ENCODE data around the gene OOSP4A.

The OOSP4A gene

DNA sequence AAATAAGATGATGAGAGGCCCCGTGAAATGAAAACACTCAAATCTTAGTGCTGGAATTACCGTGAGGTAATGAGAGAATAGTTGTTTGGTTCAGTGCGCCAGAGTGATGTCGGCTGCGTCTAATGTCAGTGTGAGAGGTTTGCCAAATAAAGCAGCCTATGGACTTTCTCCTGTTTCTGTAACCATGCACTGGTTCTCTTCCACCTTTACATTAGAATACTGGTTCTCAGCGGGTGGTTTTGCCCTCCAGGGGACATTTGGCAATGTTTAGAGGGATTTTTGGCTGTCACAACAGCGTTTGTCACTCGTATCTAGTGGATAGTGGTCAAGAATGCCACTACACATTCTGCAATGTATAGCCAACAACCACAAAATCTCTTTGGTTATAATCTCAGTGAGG is 54.2 kb downstream of the OOSP4A start:
- H3K27ac ChIP-seq (replicated peaks; ENCODE audit: low read length): no peak overlapping the region
- no peak overlapping the region for H3K18ac ChIP-seq (ENCODE audit: low read length)
- H3K23ac ChIP-seq (ENCODE audit: low read depth, low read length, poor library complexity): no peak overlapping the region
- H2BK120ac ChIP-seq (ENCODE audit: low read depth, low read length): no peak overlapping the region
- H2AK5ac ChIP-seq (ENCODE audit: low read depth, low read length): no peak overlapping the region
- H3K4me2 ChIP-seq (ENCODE audit: insufficient read depth, low read length, poor library complexity, severe bottlenecking): no peak overlapping the region
- H2BK15ac ChIP-seq (ENCODE audit: low read length): no peak overlapping the region
- H3K79me1 ChIP-seq (ENCODE audit: low read depth, low read length): no peaks in the 10 kb centered on the region
- no peak overlapping the region for H2AFZ ChIP-seq (ENCODE audit: low read length)
- WGBS, 2 donors (ENCODE audit: extremely low coverage in 2 of 2, insufficient read length in 2 of 2, insufficient replicate concordance in 1 of 2): no CpG with 5 or more reads among the region's 8 CpGs
- no peak overlapping the region for H2BK12ac ChIP-seq (ENCODE audit: low read length)
- H3K36me3 ChIP-seq (replicated peaks in 1 of 2; ENCODE audit: control insufficient read depth in 2 of 2, insufficient read depth in 2 of 2, low read length in 2 of 2): no peaks in the 10 kb centered on the region
- no peaks in the 10 kb centered on the region for H3K9me3 ChIP-seq (replicated peaks in 1 of 2; ENCODE audit: control insufficient read depth in 2 of 2, insufficient read depth in 1 of 2, low read depth in 1 of 2, low read length in 2 of 2)
- no peak overlapping the region for H3K4ac ChIP-seq (ENCODE audit: low read length)
- no peaks in the 10 kb centered on the region for H3K27me3 ChIP-seq (ENCODE audit: control insufficient read depth in 3 of 3, insufficient read depth in 3 of 3, low read depth in 1 of 3, low read length in 3 of 3)
- H3K14ac ChIP-seq (ENCODE audit: low read length): no peak overlapping the region
- DNase-seq (ENCODE audit: low spot score): no peak
- H3K9ac ChIP-seq (ENCODE audit: low read depth, low read length, poor library complexity): no peak overlapping the region
- H3K4me1 ChIP-seq (ENCODE audit: control insufficient read depth in 2 of 2, insufficient read depth in 1 of 2, low read depth in 1 of 2, low read length in 2 of 2): no peaks in the 10 kb centered on the region
- no peak overlapping the region for H3K4me3 ChIP-seq (ENCODE audit: low read length in 2 of 2)
- H2BK5ac ChIP-seq (ENCODE audit: low read length): no peak overlapping the region
- no peak overlapping the region for H4K8ac ChIP-seq (ENCODE audit: low read depth, low read length)
- H4K91ac ChIP-seq (ENCODE audit: low read depth, low read length, poor library complexity): no peak overlapping the region
